22Rv1 (cell line): Measurements from ENCODE around the gene CIROP.

Source experiments
- CTCF ChIP-seq: fragments of 450-650 bp; IDR thresholded peaks from 2 replicates; pipeline ENCODE4 v1.5.1; 2017; ENCODE audit warnings: mild to moderate bottlenecking
- ZFX ChIP-seq: fragments of 450-650 bp; IDR thresholded peaks from 2 replicates; pipeline ENCODE4 v1.6.1; 2017; ENCODE audit warnings: antibody characterized with exemption, borderline replicate concordance

- no peak for TF ChIP-seq CTCF
- TF ChIP-seq ZFX = no peak
These were observed 597 bp upstream of the CIROP start for GRCh38 chr14:23105348-23105824.
